ENCODE results near the gene MSLN. TPM values are rescaled to one million over a fixed set of nuclear protein-coding genes. Genes with fewer than 3 reads are reported as not detected.

MSLN gene
- total RNA-seq, 6 experiments from 2014 or later = 0.17 to 0.61 (median 0.36) TPM

- TF ChIP-seq CTCF (IDR thresholded peaks at IDR 0.05) = no peak
- H3K36me3 Mint-ChIP-seq (ENCODE audit: low read depth) = peaks cover 5% of the 10 kb centered on the region; the same call in 1 of the 2 replicates
- H3K4me1 Mint-ChIP-seq (ENCODE audit: low read depth) = no peaks in the 10 kb centered on the region; the same call in 1 of the 2 replicates
- no peak overlapping the region for H3K4me3 Mint-ChIP-seq
- H3K27ac Mint-ChIP-seq = no peak overlapping the region
- H3K27me3 Mint-ChIP-seq (ENCODE audit: insufficient read depth) = peaks cover 14% of the 10 kb centered on the region
- H3K9me3 Mint-ChIP-seq = no peaks in the 10 kb centered on the region
- DNase-seq = no peak
These were observed 1.2 kb upstream of the MSLN start for GRCh38 chr16:759110-759910.

GRCh38 chr16:760065-760464 is 469 bp upstream of the MSLN start:
- Mint-ChIP-seq H3K27ac (no peak overlapping the region), H3K4me1 (ENCODE audit: low read depth) (no peaks in the 10 kb centered on the region; the same call in 1 of the 2 replicates), H3K9me3 (no peaks in the 10 kb centered on the region), H3K27me3 (ENCODE audit: insufficient read depth) (peaks cover 14% of the 10 kb centered on the region), H3K4me3 (no peak overlapping the region), H3K36me3 (ENCODE audit: low read depth) (peaks cover 5% of the 10 kb centered on the region; the same call in 1 of the 2 replicates)
- DNase-seq = no peak
- no peak for TF ChIP-seq CTCF (IDR thresholded peaks at IDR 0.05)

- Mint-ChIP-seq H3K27ac (no peak overlapping the region), H3K9me3 (no peaks in the 10 kb centered on the region), H3K36me3 (ENCODE audit: low read depth) (no peaks in the 10 kb centered on the region), H3K4me1 (ENCODE audit: low read depth) (no peaks in the 10 kb centered on the region; the same call in 1 of the 2 replicates), H3K4me3 (no peak overlapping the region), H3K27me3 (ENCODE audit: insufficient read depth) (peaks cover 5% of the 10 kb centered on the region)
- DNase-seq = no peak
- no peak for TF ChIP-seq CTCF (IDR thresholded peaks at IDR 0.05)
These were observed 1.3 kb downstream of the MSLN start for GRCh38 chr16:761625-762513.

GRCh38 chr16:762595-763268 is 2.2 kb downstream of the MSLN start:
- H3K27me3 Mint-ChIP-seq (ENCODE audit: insufficient read depth) = peaks cover 5% of the 10 kb centered on the region
- no peak for TF ChIP-seq CTCF (IDR thresholded peaks at IDR 0.05)
- H3K27ac Mint-ChIP-seq = no peak overlapping the region

More at GRCh38 chr16:762595-763268, 2.2 kb downstream of the MSLN start:
- no peaks in the 10 kb centered on the region for H3K36me3 Mint-ChIP-seq (ENCODE audit: low read depth)
- H3K4me3 Mint-ChIP-seq = no peak overlapping the region
- H3K9me3 Mint-ChIP-seq = no peaks in the 10 kb centered on the region
- no peak for DNase-seq
- no peaks in the 10 kb centered on the region; the same call in 1 of the 2 replicates for H3K4me1 Mint-ChIP-seq (ENCODE audit: low read depth)

Measured in HFFc6 (cell line).